Esophagus (tissue), 2 donors: ENCODE data around the gene ZNF556. TPM values are rescaled to one million over a fixed set of nuclear protein-coding genes. Genes with fewer than 3 reads are reported as not detected.
"Not testable (repeated sequence)": the region's sequence is repeated elsewhere in the genome, so short reads cannot be mapped to it uniquely, and the experiment has no call there.

Source experiments
- H3K27ac ChIP-seq, 2 donors: one replicate each; pipeline ENCODE4 v1.5.1; 2013; ENCODE audit warnings: low read depth in 2 of 2, mild to moderate bottlenecking in 2 of 2, inconsistent platforms in 1 of 2, low read length in 1 of 2, moderate library complexity in 1 of 2
- H3K27me3 ChIP-seq, 2 donors: one replicate each; pipeline ENCODE4 v1.6.1; 2013; ENCODE audit warnings: low read length in 2 of 2, control low read depth in 1 of 2, mild to moderate bottlenecking in 1 of 2; ENCODE audit not compliant: insufficient read depth in 2 of 2, control insufficient read depth in 1 of 2
- H3K36me3 ChIP-seq, 2 donors: one replicate each; pipeline ENCODE4 v1.6.1; 2013; ENCODE audit warnings: low read length in 1 of 2; ENCODE audit not compliant: control insufficient read depth in 2 of 2, insufficient read depth in 2 of 2
- H3K4me1 ChIP-seq, 2 donors: one replicate each; pipeline ENCODE4 v1.6.1; 2013; ENCODE audit warnings: low read length in 1 of 2; ENCODE audit not compliant: control insufficient read depth in 2 of 2, insufficient read depth in 2 of 2
- H3K4me3 ChIP-seq, 2 donors: one replicate each; pipeline ENCODE4 v1.5.1; 2013; ENCODE audit warnings: low read length in 2 of 2, mild to moderate bottlenecking in 2 of 2, low read depth in 1 of 2, moderate library complexity in 1 of 2
- H3K9me3 ChIP-seq, 2 donors: one replicate each; pipeline ENCODE4 v1.6.1; 2013; ENCODE audit warnings: mild to moderate bottlenecking in 2 of 2, low read depth in 1 of 2, low read length in 1 of 2, moderate library complexity in 1 of 2; ENCODE audit not compliant: control insufficient read depth in 2 of 2, insufficient read depth in 1 of 2
- whole genome bisulfite sequencing, 2 donors: extraction: QIAGEN DNeasy Blood & Tissue Kit; methylation state at CpG; one replicate each; pipeline ENCODE4 v1.1.7; 2013; 5-methylcytosine and 5-hydroxymethylcytosine counted together
- polyA plus RNA-seq, 2 donors: library from polyadenylated mRNA; stranded (reverse); fragments of 200-250 nt; gene quantifications; one replicate each; pipeline ENCODE4 v1.2.3, GENCODE V29; 2013
- donor health status: healthy with polysubstance abuse.
- donor health status: Bipolar disorder and iron deficiency.

The ZNF556 gene
- polyA plus RNA-seq, 2 donors, result 0.49 to 0.78 TPM

DNA sequence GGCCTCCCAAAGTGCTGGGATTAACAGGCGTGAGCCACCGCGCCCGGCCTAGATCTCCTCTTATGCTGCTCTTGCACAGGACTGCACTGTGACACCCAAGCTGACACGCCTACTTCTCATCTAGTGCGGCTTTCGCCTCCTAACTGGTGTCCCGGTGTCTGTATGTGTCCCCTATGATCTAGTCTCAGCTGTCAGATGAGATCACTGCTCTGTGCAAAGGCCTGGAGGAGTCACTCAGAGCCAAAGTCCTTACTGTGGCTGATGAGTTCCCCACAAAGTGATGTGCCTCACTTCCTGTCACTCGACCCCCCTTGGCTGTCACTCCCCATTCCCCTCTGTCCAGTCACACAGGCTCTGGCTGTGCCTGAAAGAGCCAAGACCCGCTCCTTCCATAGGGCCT, 2.5 kb downstream of the ZNF556 start:
- WGBS, 2 donors, result 81 to 85% methylated on average over 10 of the region's 10 CpGs
- H3K27me3 ChIP-seq, result no peaks in the 10 kb centered on the region
- H3K9me3 ChIP-seq, result no peaks in the 10 kb centered on the region
- no peak overlapping the region for H3K27ac ChIP-seq
- H3K4me3 ChIP-seq, result no peak overlapping the region
- no peaks in the 10 kb centered on the region for H3K4me1 ChIP-seq
- H3K36me3 ChIP-seq, result no peaks in the 10 kb centered on the region

DNA sequence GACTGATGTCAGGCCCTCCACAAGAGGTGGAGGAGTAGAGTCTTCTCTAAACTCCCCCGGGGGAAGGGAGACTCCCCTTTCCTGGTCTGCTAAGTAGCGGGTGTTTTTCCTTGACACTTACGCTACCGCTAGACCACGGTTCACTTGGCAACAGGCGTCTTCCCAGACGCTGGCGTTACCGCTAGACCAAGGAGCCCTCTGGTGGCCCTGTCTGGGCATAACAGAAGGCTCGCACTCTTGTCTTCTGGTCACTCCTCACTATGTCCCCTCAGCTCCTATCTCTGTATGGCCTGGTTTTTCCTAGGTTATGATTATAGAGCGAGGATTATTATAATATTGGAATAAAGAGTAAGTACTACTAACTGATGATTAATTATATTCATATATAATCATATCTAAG, 5.0 kb downstream of the ZNF556 start:
- 27 to 46% methylated on average over 6 to 10 of the region's 11 CpGs for WGBS, 2 donors
- not testable (repeated sequence) for H3K27ac ChIP-seq, H3K27me3 ChIP-seq, H3K4me3 ChIP-seq, H3K4me1 ChIP-seq, H3K36me3 ChIP-seq
- H3K9me3 ChIP-seq, result peaks cover 8 to 10% of the 10 kb centered on the region in 2 donors

DNA sequence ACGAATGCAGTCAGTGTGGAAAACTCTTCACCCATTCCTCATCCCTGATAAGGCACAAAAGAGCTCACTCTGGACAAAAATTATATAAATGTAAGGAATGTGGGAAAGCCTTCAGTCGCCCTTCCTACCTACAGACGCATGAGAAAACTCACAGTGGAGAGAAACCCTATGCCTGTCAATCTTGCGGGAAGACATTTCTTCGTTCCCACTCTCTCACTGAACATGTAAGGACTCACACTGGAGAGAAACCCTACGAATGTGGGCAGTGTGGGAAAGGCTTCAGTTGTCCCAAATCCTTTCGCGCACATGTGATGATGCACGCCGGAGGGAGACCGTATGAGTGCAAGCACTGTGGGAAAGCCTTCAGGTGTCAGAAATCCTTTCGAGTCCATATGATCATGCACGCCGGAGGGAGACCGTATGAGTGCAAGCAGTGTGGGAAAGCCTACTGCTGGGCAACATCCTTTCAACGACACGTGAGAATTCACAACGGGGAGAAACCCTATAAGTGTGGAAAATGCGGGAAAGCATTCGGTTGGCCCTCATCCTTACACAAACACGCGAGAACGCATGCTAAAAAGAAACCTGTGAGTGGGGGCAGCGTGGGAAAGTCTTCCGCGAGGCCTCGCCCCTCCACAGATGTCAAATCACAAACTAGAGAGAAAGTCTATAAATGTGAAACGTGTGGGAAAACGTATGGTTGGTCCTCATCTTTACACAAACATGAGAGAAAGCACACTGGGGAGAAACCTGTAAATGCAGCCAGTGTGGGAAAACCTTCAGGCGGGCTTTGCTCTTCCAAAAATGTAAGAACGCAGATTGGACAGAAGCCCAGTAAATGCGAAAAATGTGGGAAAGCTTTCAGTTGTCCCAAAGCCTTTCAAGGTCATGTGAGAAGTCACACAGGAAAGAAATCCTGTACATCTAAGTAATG, 10.5 kb downstream of the ZNF556 start:
- no peaks in the 10 kb centered on the region for H3K27me3 ChIP-seq
- H3K4me3 ChIP-seq, result no peak overlapping the region
- no peak overlapping the region for H3K27ac ChIP-seq
- WGBS, 2 donors, result 88 to 92% methylated on average over 32 of the region's 32 CpGs
- peaks cover 19% of the 10 kb centered on the region in 2 donors for H3K9me3 ChIP-seq
- H3K36me3 ChIP-seq, result peaks cover 0 to 4% of the 10 kb centered on the region in 2 donors
- no peaks in the 10 kb centered on the region for H3K4me1 ChIP-seq

DNA sequence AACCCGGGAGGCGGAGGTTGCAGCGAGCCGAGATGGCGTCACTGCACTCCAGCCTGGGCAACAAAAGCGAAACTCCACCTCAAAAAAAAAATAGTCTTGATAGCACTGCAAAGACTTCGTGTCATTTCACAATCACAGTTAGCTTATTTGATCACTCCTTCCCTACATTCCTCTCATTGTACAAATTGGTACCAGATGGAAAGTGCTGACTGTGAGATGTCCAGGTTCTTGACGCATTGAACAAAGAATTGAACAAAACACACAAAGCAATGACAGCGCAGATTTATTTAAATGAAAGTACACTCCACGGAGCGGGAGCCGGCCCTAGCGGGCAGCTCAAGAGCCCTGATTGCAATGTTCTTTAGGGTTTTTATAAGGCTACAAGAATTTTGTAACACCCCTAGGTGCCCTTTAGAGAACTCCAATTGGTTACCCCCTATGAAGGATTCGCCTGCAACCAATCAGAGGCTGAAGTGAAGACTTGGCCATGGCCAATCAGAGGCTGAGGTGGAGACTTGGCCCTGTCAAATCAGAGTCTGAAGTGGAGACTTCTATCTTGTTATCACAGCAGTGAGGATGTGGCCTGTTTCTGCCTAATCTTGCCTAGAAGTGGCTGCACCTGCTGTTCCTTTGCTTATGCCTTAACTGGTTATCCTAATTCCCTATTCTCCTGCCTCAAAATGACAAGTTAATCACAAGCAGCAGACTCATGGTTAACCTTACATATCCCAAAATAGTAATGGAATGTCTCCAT, 16.7 kb downstream of the ZNF556 start:
- Histone ChIP-seq H3K27ac (no peak overlapping the region), H3K9me3 (peaks cover 0 to 4% of the 10 kb centered on the region in 2 donors), H3K4me3 (no peak overlapping the region), H3K27me3 (no peaks in the 10 kb centered on the region), H3K36me3 (no peaks in the 10 kb centered on the region), H3K4me1 (no peaks in the 10 kb centered on the region)
- WGBS, 2 donors, result 85 to 87% methylated on average over 14 of the region's 14 CpGs

DNA sequence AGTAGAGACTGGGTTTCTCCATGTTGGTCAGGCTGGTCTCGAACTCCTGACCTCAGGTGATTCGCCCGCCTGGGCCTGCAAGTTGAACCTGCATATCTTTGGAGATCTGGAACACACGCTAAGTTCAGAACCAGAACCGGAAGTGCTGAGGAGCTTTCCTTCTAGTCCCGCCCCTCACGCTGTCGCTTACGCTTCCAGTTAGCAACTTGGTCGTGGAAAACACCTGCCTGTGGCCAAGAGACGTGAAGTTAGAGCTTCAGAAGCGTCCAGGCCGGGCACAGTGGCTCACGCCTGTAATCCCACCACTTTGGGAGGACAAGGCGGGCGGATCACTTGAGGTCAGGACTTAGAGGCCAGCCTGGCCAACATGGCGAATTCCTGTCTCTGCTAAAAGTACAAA, 18.6 kb downstream of the ZNF556 start:
- Histone ChIP-seq H3K9me3 (no peaks in the 10 kb centered on the region), H3K4me1 (no peaks in the 10 kb centered on the region), H3K27me3 (no peaks in the 10 kb centered on the region), H3K4me3 (no peak overlapping the region), H3K36me3 (no peaks in the 10 kb centered on the region), H3K27ac (no peak overlapping the region)
- WGBS, 2 donors, result 85% methylated on average over 17 of the region's 17 CpGs

DNA sequence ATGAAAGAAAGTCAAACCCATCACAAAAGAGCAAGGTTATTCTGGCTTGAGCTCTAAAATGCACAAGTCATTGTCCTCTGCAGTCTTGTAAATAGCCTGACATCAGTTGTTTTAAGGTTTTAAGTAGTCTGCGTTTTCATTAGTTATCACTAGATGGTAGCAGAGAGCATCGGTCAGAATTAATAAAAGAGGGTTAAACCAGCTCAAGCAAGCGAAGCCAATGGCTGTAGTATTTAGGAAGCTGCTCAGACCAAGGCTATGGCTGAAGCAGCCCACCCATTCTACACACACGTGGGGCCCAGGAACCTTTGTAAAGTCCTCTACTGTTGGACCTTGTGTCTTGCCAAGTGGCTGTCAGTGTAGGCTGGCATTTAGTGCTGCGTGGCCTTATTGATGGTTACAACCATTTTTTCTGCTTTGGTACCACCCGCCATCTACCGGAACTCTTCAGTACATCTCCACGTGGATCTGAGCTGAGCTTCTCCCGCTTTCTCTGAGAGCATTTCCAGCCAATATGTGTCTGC, 20.3 kb downstream of the ZNF556 start:
- no peak overlapping the region for H3K4me3 ChIP-seq
- peak overlapping the region in 1 of 2 donors; percentile 73 for H3K27ac ChIP-seq

DNA sequence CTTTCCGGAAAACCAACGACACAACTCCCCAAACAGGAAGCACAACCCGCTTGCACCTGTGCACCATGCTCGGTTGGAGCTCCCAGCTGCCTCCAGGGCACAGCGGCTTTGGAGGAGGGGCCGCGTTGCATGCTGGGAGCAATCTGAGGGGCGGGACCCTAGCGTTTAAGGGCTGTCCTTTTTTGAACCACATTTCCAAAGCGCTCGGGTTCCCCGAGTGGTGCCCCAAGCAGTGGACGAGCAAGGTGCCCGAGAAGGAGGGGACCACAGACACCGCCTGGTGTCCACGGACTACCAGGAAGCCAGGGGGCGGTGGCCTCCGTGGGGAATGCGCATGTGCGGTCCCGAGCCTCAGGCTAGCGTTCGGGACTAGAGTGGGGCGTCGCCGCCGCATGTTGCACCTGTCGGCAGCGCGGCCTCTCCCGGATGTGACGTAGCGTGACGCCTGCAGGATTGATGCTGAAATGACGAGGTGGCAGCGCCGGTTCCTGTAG, 21.6 kb downstream of the ZNF556 start:
- Histone ChIP-seq H3K9me3 (no peaks in the 10 kb centered on the region), H3K27ac (peak overlapping the region in 1 of 2 donors; percentile 75), H3K27me3 (no peaks in the 10 kb centered on the region), H3K4me1 (no peaks in the 10 kb centered on the region), H3K4me3 (peak overlapping the region; percentile 22 to 31), H3K36me3 (no peaks in the 10 kb centered on the region)
- WGBS, 2 donors, result 55 to 62% methylated on average over 37 of the region's 37 CpGs

More for the DNA sequence above, 20.3 kb downstream of the ZNF556 start:
- no peaks in the 10 kb centered on the region for H3K27me3 ChIP-seq
- WGBS, 2 donors, result 21 to 23% methylated on average over 9 of the region's 9 CpGs
- H3K36me3 ChIP-seq, result no peaks in the 10 kb centered on the region
- H3K4me1 ChIP-seq, result no peaks in the 10 kb centered on the region
- no peaks in the 10 kb centered on the region for H3K9me3 ChIP-seq

DNA sequence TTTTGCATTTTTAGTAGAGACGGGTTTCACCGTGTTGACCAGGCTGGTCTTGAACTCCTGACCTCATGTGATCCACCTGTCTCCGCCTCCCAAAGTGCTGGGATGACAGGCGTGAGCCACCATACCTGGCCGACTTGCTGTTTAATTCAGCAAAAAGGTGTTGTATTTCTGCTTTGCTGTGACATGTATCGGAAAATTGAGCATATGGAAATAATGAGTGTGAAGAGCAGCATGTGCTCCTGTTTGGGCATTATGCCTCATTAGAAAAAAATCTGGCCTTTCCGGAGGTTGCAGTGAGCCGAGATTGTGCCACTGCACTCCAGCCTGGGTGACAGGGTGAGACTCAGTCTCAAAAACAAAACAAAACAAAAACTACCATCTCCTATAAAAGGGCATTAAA, 23.4 kb downstream of the ZNF556 start:
- H3K9me3 ChIP-seq, H3K4me1 ChIP-seq, H3K27ac ChIP-seq, H3K27me3 ChIP-seq, H3K4me3 ChIP-seq, H3K36me3 ChIP-seq: not testable (repeated sequence)
- 64 to 66% methylated on average over 8 of the region's 8 CpGs for WGBS, 2 donors

DNA sequence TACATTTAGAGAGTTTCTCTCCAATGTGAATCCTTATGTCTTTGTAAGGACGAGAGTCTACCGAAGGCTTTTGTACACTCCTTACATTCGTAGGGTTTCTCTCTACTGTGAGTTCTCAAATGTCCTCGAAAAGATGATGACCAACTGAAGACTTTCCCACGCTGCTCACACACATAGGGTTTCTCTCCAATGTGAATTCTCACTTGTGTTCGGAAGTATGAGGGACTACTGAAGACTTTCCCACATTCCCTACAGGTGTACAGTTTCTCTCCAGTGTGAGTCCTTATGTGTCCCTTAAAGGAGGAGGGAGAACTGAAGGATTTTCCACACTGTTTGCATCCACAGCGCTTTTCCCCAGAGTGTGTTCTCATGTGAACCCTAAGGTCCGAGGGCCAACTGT, 29.6 kb downstream of the ZNF556 start:
- WGBS, 2 donors, result 74 to 82% methylated on average over 8 of the region's 8 CpGs
- Histone ChIP-seq H3K9me3 (no peaks in the 10 kb centered on the region), H3K4me3 (no peak overlapping the region)

More for the DNA sequence above, 29.6 kb downstream of the ZNF556 start:
- no peaks in the 10 kb centered on the region for H3K4me1 ChIP-seq
- H3K36me3 ChIP-seq, result no peaks in the 10 kb centered on the region
- no peak overlapping the region for H3K27ac ChIP-seq
- no peaks in the 10 kb centered on the region for H3K27me3 ChIP-seq
